Measurements from ENCODE around the gene LACC1.
A peak's percentile ranks its signal among the peaks of the same experiment; 100 is the strongest.

Gene LACC1

DNA sequence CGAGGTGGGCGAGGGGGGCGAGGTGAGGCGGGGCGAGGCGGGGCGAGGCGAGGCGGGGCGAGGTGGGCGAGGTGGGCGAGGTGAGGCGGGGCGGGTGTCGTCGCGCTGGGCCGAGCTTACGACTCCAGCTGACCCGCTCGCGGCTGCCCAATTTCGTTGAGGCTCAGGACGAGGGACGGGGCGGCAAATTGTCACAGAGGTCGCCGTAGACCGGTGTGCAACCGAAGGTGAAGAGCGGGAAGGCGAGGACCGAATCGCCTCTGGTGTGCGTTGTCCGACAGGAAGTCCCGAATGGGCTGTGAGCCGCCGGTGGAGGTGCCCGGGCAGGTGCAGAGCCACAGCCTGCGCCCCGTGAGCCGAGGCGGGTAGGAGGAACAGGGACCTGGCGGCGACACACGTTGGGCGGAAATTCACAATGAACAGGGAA, at the start of gene LACC1:
TSS of gene LACC1 (plus strand) at position 150 of the 427 bp plus-strand sequence. CDS start 1,082 bp downstream, outside the sequence.
- peak within 1 kb of the TSS; percentile 75 for H3K4me3 ChIP-seq (ENCODE audit: low read length)
- DNase-seq (ENCODE audit: low read depth): no peak
- TF ChIP-seq, protein P1, sequence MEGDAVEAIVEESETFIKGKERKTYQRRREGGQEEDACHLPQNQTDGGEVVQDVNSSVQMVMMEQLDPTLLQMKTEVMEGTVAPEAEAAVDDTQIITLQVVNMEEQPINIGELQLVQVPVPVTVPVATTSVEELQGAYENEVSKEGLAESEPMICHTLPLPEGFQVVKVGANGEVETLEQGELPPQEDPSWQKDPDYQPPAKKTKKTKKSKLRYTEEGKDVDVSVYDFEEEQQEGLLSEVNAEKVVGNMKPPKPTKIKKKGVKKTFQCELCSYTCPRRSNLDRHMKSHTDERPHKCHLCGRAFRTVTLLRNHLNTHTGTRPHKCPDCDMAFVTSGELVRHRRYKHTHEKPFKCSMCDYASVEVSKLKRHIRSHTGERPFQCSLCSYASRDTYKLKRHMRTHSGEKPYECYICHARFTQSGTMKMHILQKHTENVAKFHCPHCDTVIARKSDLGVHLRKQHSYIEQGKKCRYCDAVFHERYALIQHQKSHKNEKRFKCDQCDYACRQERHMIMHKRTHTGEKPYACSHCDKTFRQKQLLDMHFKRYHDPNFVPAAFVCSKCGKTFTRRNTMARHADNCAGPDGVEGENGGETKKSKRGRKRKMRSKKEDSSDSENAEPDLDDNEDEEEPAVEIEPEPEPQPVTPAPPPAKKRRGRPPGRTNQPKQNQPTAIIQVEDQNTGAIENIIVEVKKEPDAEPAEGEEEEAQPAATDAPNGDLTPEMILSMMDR (conservative IDR thresholded peaks at IDR 0.05; ENCODE audit: low read length): no peak

DNA sequence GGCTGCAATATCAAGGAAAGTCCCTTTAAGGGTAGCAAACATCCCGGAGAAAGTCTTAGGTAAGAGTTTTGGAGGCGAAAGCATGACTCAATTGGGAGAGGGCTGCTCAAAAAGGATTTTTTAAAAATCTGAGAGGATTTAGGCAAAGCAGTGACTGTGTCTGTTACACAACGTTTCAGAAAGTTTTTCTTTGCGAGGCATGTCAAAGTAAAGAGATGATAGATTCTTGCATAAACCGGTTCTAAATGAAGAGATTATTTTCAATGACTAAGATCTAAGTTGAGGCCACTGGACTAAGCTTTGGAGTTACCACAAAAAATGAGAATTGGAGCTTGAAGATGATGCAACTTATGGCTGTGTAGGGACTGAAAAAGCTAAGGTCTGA, 49.2 kb upstream of the LACC1 start:
- H3K4me3 ChIP-seq (ENCODE audit: low read length): no peak overlapping the region
- TF ChIP-seq, protein P1 (conservative IDR thresholded peaks at IDR 0.05; ENCODE audit: low read length): no peak
- DNase-seq (ENCODE audit: low read depth): peak; percentile 93

DNA sequence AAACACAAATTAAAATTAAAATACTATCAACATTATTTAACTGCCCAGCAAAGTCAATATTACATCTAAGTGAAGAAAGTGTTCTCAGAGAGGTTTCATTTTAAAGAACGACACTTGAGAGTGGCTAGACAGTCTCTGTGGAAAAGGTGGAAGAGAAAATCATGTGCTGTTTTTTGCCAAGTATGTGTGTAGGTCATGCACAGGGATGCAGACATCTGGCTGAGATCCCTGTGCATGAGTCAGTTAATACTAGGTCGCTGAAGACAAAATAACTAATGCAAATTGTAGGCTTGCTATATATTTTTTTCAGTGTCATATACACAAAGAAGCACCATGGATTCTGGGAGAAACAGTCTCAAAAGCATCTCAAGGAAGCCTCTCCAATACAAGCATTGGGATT, 48.6 kb upstream of the LACC1 start:
- H3K4me3 ChIP-seq (ENCODE audit: low read length): no peak overlapping the region
- peak; percentile 37 for DNase-seq (ENCODE audit: low read depth)
- TF ChIP-seq, protein P1 (conservative IDR thresholded peaks at IDR 0.05; ENCODE audit: low read length): no peak

DNA sequence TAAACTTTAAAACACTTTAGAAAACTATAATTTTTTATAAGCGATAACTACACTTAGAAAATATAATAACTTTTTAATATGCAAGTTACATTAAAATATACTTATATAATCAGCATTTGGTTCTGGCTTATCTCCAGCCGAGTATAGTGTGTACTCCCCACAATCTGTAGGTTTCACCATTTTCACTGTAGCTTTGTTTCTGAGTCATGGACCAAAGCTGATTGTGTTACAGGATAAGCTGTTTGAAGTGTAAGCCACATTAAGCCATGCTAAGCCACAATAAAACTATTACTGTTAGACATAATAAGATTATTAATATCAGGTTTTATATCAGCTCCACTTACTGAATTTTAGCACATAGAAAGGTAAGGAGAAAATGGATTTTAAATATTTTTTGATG, 44.0 kb upstream of the LACC1 start:
- TF ChIP-seq, protein P1 (conservative IDR thresholded peaks at IDR 0.05; ENCODE audit: low read length): no peak
- peak; percentile 15 for DNase-seq (ENCODE audit: low read depth)
- no peak overlapping the region for H3K4me3 ChIP-seq (ENCODE audit: low read length)

DNA sequence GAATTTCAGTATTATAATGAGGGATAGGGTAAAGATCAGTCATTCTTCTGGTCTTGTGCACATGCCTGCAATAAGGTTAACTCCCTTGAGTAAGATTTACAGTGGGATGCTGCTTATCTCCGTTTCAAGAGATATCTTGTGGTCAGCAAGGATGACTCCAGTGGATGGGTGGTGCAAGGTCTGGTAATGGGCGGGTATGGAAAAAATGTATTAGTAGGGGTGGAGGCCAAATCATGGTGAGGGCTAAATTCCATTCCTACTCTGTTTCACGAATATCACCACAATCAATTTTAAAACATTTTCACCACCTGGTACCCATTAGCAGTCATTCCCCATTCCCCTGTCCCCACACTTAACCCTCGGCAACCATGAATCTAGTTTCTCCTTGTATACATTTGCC, 40.8 kb upstream of the LACC1 start:
- TF ChIP-seq, protein P1 (conservative IDR thresholded peaks at IDR 0.05; ENCODE audit: low read length): no peak
- DNase-seq (ENCODE audit: low read depth): peak; percentile 92
- no peak overlapping the region for H3K4me3 ChIP-seq (ENCODE audit: low read length)

DNA sequence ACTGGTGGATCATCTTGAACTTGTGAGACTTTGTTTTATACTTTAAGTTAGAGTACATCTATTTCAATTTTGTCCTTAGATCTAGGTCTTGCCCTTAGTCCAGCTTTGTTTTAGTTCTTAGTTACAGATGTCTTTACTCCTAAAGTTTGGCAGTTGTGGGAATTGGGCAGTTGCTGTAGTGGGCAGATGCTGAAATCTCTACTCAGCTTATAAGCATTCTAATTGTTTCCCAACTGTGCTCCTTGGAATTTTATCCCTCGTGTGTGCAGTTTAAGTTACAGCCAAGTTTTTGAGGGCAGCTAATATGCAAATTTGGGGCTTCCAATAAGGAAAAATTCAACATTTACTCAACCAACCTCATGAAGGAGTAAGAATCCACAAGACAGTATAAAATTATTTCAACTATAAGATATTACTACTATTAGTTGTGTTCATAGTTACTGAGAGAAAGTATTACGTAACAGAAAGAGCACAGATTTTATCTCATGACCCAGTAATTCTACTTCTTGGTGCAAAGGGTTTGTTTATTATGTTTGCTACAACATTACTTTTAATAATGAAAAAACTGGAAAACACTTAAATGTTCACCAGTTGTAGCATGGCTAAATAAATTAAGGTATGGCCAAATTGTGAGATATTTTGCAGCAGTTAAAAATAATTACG, 33.1 kb upstream of the LACC1 start:
- TF ChIP-seq, protein P1 (conservative IDR thresholded peaks at IDR 0.05; ENCODE audit: low read length): no peak
- DNase-seq (ENCODE audit: low read depth): peak; percentile 93
- no peak overlapping the region for H3K4me3 ChIP-seq (ENCODE audit: low read length)

DNA sequence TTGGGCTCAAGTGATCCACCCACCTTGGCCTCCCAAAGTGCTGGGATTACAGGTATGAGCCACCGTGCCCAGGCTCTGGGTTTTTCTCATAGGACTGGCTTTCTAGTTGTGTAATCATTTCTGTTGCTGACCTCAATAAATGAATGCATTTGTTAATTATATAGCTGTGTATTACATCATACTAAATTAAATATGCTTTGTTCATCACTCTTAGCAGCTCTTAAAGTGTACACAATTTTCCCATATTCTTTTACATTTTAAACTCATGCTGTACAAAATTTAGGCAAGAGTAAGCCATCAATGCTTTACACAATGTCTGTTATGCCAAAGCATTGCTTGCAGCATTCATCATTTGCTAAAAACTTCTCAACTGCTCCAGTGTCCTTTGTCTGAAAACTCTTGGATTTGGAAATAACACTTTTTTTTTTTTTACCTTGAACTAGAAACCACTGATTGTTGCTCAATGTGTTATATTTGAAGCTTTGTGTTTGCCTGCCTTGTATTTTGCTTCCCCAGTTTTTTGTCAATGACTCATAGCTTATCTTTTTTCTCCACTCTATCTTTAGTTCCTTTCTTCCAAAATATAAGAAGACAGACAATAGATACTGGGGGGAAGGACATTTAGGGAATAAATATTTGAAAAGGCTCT, 31.6 kb upstream of the LACC1 start:
- no peak overlapping the region for H3K4me3 ChIP-seq (ENCODE audit: low read length)
- TF ChIP-seq, protein P1 (conservative IDR thresholded peaks at IDR 0.05; ENCODE audit: low read length): no peak
- peak; percentile 89 for DNase-seq (ENCODE audit: low read depth)
